Measurements from ENCODE around the gene PLEKHA4.

- TF ChIP-seq POLR2AphosphoS5 (IDR thresholded peaks at IDR 0.05; ENCODE audit: low read depth, low read length) (no peak), REST (IDR thresholded peaks at IDR 0.05; ENCODE audit: insufficient read depth in 1 of 2, low read depth in 2 of 2, low read length in 2 of 2) (no peak), SIN3A (IDR thresholded peaks at IDR 0.05; ENCODE audit: borderline replicate concordance, insufficient read depth, low read length) (no peak), FOXP2 (optimal IDR thresholded peaks at IDR 0.05; ENCODE audit: borderline replicate concordance, extremely low read depth, extremely low read length, insufficient read depth) (no peak), TAF1 (IDR thresholded peaks at IDR 0.05; ENCODE audit: borderline replicate concordance, insufficient read depth, low read length) (no peak)
Measured at GRCh38 chr19:48794291-48794690, 74.1 kb downstream of the PLEKHA4 start.

Data from PFSK-1 (cell line).